OCI-LY1 (cell line): Measurements from ENCODE around the gene CRABP1.

ENCODE experiments used
- H2AFZ ChIP-seq: fragments of 200-600 bp; sonication (generic), shearing (Covaris generic); 2 replicates; pipeline ENCODE4 v1.6.0; 2014; ENCODE audit warnings: antibody characterized with exemption, mild to moderate bottlenecking, low read length
- H3F3A ChIP-seq: fragments of 200-600 bp; sonication (generic), shearing (Covaris generic); 2 replicates; pipeline ENCODE4 v1.6.0; 2014; ENCODE audit warnings: mild to moderate bottlenecking, antibody characterized with exemption, low read length, moderate library complexity; ENCODE audit not compliant: insufficient read depth
- H3K27ac ChIP-seq: fragments of 200-600 bp; sonication (generic); 2 replicates; pipeline ENCODE4 v1.5.1; 2014; ENCODE audit warnings: low read length, mixed run types, mild to moderate bottlenecking, low read depth; ENCODE audit not compliant: poor library complexity, severe bottlenecking
- H3K27me3 ChIP-seq: fragments of 200-600 bp; sonication (generic); 2 replicates; pipeline ENCODE4 v1.6.0; 2014; ENCODE audit warnings: antibody characterized with exemption, mild to moderate bottlenecking, low read length, moderate library complexity; ENCODE audit not compliant: insufficient read depth
- H3K36me3 ChIP-seq: fragments of 200-600 bp; sonication (generic); 2 replicates; pipeline ENCODE4 v1.6.1; 2014; ENCODE audit warnings: mild to moderate bottlenecking, antibody characterized with exemption, low read length, moderate library complexity, mixed read lengths; ENCODE audit not compliant: insufficient read depth
- H3K4me1 ChIP-seq: fragments of 200-600 bp; sonication (generic); 2 replicates; pipeline ENCODE4 v1.5.1; 2014; ENCODE audit warnings: mild to moderate bottlenecking, low read length, moderate library complexity; ENCODE audit not compliant: insufficient read depth, severe bottlenecking
- H3K4me2 ChIP-seq: fragments of 200-600 bp; sonication (generic), shearing (Covaris generic); 2 replicates; pipeline ENCODE4 v1.6.1; 2014; ENCODE audit warnings: low read length
- H3K4me3 ChIP-seq: fragments of 200-600 bp; sonication (generic); 2 replicates; pipeline ENCODE4 v1.5.1; 2014; ENCODE audit warnings: low read length, low read depth, mild to moderate bottlenecking, mixed read lengths; ENCODE audit not compliant: poor library complexity, severe bottlenecking
- H3K79me2 ChIP-seq: fragments of 200-600 bp; shearing (Covaris generic); 2 replicates; pipeline ENCODE4 v1.6.1; 2016; ENCODE audit warnings: mixed run types, low read length, mixed read lengths; ENCODE audit not compliant: insufficient read depth
- H3K9ac ChIP-seq: fragments of 200-600 bp; sonication (generic), shearing (Covaris generic); 2 replicates; pipeline ENCODE4 v1.6.1; 2014; ENCODE audit warnings: mild to moderate bottlenecking, low read length, mixed read lengths
- H3K9me2 ChIP-seq: fragments of 200-600 bp; sonication (generic), shearing (Covaris generic); 2 replicates; pipeline ENCODE4 v1.6.1; 2014; ENCODE audit warnings: low read depth, mild to moderate bottlenecking, low read length, mixed read lengths
- H3K9me3 ChIP-seq: fragments of 200-600 bp; shearing (Covaris generic); 2 replicates; pipeline ENCODE4 v1.6.1; 2014; ENCODE audit warnings: low read length, mixed read lengths
- H4K20me1 ChIP-seq: fragments of 200-600 bp; sonication (generic), shearing (Covaris generic); 2 replicates; pipeline ENCODE4 v1.6.0; 2016; ENCODE audit warnings: mild to moderate bottlenecking, low read length; ENCODE audit not compliant: insufficient read depth
- EZH2 ChIP-seq: fragments of 200-600 bp; sonication (generic), shearing (Covaris generic); IDR thresholded peaks from 2 replicates; pipeline ENCODE4 v1.8.0; 2017; ENCODE audit warnings: borderline replicate concordance, mixed run types, mild to moderate bottlenecking, antibody characterized with exemption, low read length, moderate library complexity, mixed read lengths
- TF ChIP-seq, protein P1 (sequence below): fragments of 200-600 bp; sonication (generic), shearing (Covaris generic); IDR thresholded peaks from 2 replicates; pipeline ENCODE4 v1.5.1; 2017; ENCODE audit warnings: mild to moderate bottlenecking, antibody characterized with exemption, low read length, moderate library complexity, mixed read lengths

CRABP1 gene

DNA sequence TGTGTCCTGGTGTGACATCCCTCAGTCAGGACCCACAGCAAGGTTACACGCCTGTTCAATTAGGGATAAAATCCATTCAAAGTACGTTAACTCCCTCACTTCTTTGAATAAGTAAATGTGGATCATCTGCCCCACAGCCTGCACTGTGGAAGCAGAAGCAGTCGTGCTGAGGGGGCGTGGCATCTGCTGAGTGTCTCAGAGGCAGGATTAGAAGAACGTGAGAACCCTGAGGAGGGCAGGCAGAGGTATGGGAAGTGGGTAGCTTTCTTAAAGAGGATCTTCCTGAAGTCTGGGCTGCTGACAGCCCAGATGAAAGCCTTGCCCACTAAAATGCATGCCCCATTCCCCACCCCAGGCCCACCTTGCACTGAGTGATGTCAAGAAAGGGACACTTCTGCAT, 28.5 kb downstream of the CRABP1 start:
- Histone ChIP-seq H2AFZ (no peak overlapping the region), H3K27me3 (no peaks in the 10 kb centered on the region), H4K20me1 (no peaks in the 10 kb centered on the region), H3K27ac (no peak overlapping the region), H3F3A (no peaks in the 10 kb centered on the region), H3K9me2 (no peaks in the 10 kb centered on the region), H3K4me2 (no peak overlapping the region), H3K4me1 (no peaks in the 10 kb centered on the region), H3K9me3 (no peaks in the 10 kb centered on the region), H3K36me3 (no peaks in the 10 kb centered on the region), H3K79me2 (no peaks in the 10 kb centered on the region), H3K4me3 (no peak overlapping the region), H3K9ac (no peak overlapping the region)
- no peak for TF ChIP-seq EZH2
- TF ChIP-seq, protein P1, sequence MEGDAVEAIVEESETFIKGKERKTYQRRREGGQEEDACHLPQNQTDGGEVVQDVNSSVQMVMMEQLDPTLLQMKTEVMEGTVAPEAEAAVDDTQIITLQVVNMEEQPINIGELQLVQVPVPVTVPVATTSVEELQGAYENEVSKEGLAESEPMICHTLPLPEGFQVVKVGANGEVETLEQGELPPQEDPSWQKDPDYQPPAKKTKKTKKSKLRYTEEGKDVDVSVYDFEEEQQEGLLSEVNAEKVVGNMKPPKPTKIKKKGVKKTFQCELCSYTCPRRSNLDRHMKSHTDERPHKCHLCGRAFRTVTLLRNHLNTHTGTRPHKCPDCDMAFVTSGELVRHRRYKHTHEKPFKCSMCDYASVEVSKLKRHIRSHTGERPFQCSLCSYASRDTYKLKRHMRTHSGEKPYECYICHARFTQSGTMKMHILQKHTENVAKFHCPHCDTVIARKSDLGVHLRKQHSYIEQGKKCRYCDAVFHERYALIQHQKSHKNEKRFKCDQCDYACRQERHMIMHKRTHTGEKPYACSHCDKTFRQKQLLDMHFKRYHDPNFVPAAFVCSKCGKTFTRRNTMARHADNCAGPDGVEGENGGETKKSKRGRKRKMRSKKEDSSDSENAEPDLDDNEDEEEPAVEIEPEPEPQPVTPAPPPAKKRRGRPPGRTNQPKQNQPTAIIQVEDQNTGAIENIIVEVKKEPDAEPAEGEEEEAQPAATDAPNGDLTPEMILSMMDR: no peak

DNA sequence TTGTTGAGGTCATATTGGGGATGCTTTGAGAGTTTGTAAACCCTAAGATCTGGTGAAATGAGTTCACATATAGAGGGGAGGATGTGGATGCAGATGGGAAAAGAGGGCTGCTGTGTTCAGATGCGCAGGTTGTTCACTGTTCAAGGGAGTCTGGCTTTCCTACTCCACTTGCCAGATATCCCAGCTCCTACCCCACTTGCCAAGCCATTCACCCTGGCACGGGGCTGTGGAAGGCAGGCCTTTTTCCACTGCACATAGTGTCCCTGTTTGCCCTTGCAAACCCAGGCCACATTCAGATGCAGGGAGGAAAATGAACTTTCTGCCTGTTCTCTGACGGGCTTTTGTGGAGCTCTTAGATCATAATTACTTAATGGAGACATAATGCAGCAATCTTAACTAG, 29.0 kb downstream of the CRABP1 start:
- Histone ChIP-seq H2AFZ (no peak overlapping the region), H3K4me3 (no peak overlapping the region), H3K9me2 (no peaks in the 10 kb centered on the region), H3F3A (no peaks in the 10 kb centered on the region), H3K36me3 (no peaks in the 10 kb centered on the region), H3K27ac (no peak overlapping the region), H3K4me2 (no peak overlapping the region), H3K9ac (no peak overlapping the region), H3K9me3 (no peaks in the 10 kb centered on the region), H3K4me1 (no peaks in the 10 kb centered on the region), H3K79me2 (no peaks in the 10 kb centered on the region), H4K20me1 (no peaks in the 10 kb centered on the region), H3K27me3 (no peaks in the 10 kb centered on the region)
- TF ChIP-seq EZH2: no peak
- TF ChIP-seq, protein P1: no peak

DNA sequence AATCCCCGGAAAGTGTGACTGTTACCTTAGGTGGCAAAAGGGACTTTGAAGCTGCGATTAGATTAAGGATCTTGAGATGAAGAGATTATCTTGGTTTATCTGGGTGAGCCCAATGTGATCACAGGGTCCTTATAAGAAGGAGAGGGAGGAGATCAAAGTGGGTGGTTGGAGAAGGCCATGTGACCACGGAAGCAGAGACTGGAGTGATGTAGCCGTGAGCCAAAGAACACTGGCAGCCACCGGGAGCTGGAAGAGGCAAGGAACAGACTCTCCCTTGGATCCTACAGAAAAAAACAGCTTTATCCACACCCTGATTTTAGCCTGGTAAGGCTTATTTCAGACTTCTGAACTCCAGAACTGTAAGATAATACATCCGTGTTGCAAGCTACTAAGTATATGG, 29.9 kb downstream of the CRABP1 start:
- Histone ChIP-seq H3K9ac (no peak overlapping the region), H3K9me2 (no peaks in the 10 kb centered on the region), H3K4me2 (no peak overlapping the region), H3K4me1 (no peaks in the 10 kb centered on the region), H3K79me2 (no peaks in the 10 kb centered on the region), H3F3A (no peaks in the 10 kb centered on the region), H3K27ac (no peak overlapping the region), H3K4me3 (no peak overlapping the region), H3K36me3 (no peaks in the 10 kb centered on the region), H4K20me1 (no peaks in the 10 kb centered on the region), H3K27me3 (no peaks in the 10 kb centered on the region), H2AFZ (no peak overlapping the region), H3K9me3 (no peaks in the 10 kb centered on the region)
- TF ChIP-seq, protein P1: no peak
- no peak for TF ChIP-seq EZH2
